Adrenal gland (tissue), 12 donors: ENCODE data around the gene LRRC61. TPM values are rescaled to one million over a fixed set of nuclear protein-coding genes. Genes with fewer than 3 reads are reported as not detected.
A peak's percentile ranks its signal among the peaks of the same experiment; 100 is the strongest.
"Not testable (repeated sequence)": the region's sequence is repeated elsewhere in the genome, so short reads cannot be mapped to it uniquely, and the experiment has no call there.

Experiments
- DNase-seq, 7 donors: peaks; one replicate each; pipeline ENCODE4 v3.0.0-alpha.2; 2019 to 2020
- H3K27ac ChIP-seq, 5 donors: fragments of 200-600 bp; sonication (generic) in 4 of 5; 1 replicate in 3 of 5; 2 replicates in 2 of 5; pipeline versions ENCODE4 v1.5.1 to v1.8.0; 2016 to 2020; ENCODE audit warnings: mild to moderate bottlenecking in 1 of 5
- H3K27me3 ChIP-seq: fragments of 200-600 bp; 2 replicates; pipeline ENCODE4 v1.8.0; 2021
- H3K36me3 ChIP-seq, 2 donors: fragments of 200-600 bp; replicated peaks in 1 of 2; 1 replicate in 1 of 2; 2 replicates in 1 of 2; pipeline versions ENCODE4 v1.5.1 to v1.8.0; 2018 to 2022
- H3K4me1 ChIP-seq, 2 donors: fragments of 200-600 bp; replicated peaks in 1 of 2; 1 replicate in 1 of 2; 2 replicates in 1 of 2; pipeline versions ENCODE4 v1.5.1 to v1.8.0; 2018 to 2021
- H3K4me3 ChIP-seq, 4 donors: fragments of 200-600 bp; sonication (generic) in 3 of 4; one replicate each; pipeline ENCODE4 v1.5.1; 2016 to 2018
- H3K9me3 ChIP-seq, 3 donors: fragments of 200-600 bp; sonication (generic) in 1 of 3; replicated peaks in 1 of 3; 1 replicate in 2 of 3; 2 replicates in 1 of 3; pipeline versions ENCODE4 v1.5.1 to v1.8.0; 2016 to 2021
- POLR2A ChIP-seq, 2 donors: fragments of 450-650 bp; IDR thresholded peaks; one replicate each; pipeline ENCODE4 v1.6.1; 2017; ENCODE audit warnings: antibody characterized with exemption in 2 of 2, mild to moderate bottlenecking in 2 of 2, moderate library complexity in 1 of 2
- WGBS, 4 donors: extraction: QIAGEN DNeasy Blood & Tissue Kit in 2 of 4; methylation state at CpG; one replicate each; pipeline versions ENCODE4 v1.1.5 to v1.1.7; 2013 to 2017; 5-methylcytosine and 5-hydroxymethylcytosine counted together
- intact Hi-C, 2 donors: fragments of 100-400 bp; cut with DNase I; formaldehyde crosslinking; loops; one replicate each; pipeline versions ENCODE4 v1.14.1 to v1.15.0; 2022 to 2023
- polyA plus RNA-seq, 3 donors: library from polyadenylated mRNA; stranded (reverse); fragments of 200-250 nt in 2 of 3; fragments of 350-450 nt in 1 of 3; fragmentation: Illumina TruSeq in 1 of 3; extraction: RNeasy Lipid Tissue Mini Kit (QIAGEN cat#74804) in 1 of 3; gene quantifications; one replicate each; pipeline ENCODE4 v1.2.3, GENCODE V29; 2013 to 2014
- total RNA-seq, 9 donors: library from RNA; depleted of rRNA in 4 of 9; stranded (reverse); fragments of >200 nt in 4 of 9; fragments of 120-200 nt in 1 of 9; fragmentation: NEBNext Ultra II Directional in 1 of 9; extraction: Animal tissue kit (Norgen Biotek cat#: 25700) in 1 of 9; gene quantifications; one replicate each; pipeline versions ENCODE4 v1.1.0 to v1.2.4, GENCODE V29; 2013 to 2023
- TF ChIP-seq, protein P1 (sequence below), 6 experiments: fragments of 450-650 bp in 4 of 6; fragments of 200-600 bp in 2 of 6; sonication (generic) in 1 of 6; IDR thresholded peaks; 1 replicate in 5 of 6; 2 replicates in 1 of 6; pipeline versions ENCODE4 v1.5.1 to v1.8.0; 2016 to 2021; ENCODE audit warnings: antibody characterized with exemption in 6 of 6, mild to moderate bottlenecking in 2 of 6, moderate library complexity in 1 of 6
- donor health status: healthy with polysubstance abuse.
- donor health status: Bipolar disorder and iron deficiency.
- donor health status: DM: yes; HTN: yes; CAD: no.
- donor health status: DM: no; HTN: no; CAD: no.
- donor health status: DM: no; HTN: no; CAD: no.
- donor health status: DM: yes; HTN: yes; CAD: no.

The LRRC61 gene
- total and polyA plus RNA-seq, 12 donors, result 8.6 to 1,435 (median 176) TPM

- Histone ChIP-seq H3K27ac (peak overlapping the region in 1 of 5 donors; percentile 68), H3K36me3 (no peaks in the 10 kb centered on the region), H3K4me3 (no peak overlapping the region), H3K4me1 (peaks cover 11 to 47% of the 10 kb centered on the region in 2 donors), H3K9me3 (no peaks in the 10 kb centered on the region), H3K27me3 (no peaks in the 10 kb centered on the region)
- intact Hi-C loops, result no loop called here
- 77 to 89% (median 84%) methylated on average over 12 to 15 of the region's 15 CpGs for WGBS, 4 donors
- TF ChIP-seq, protein P1, sequence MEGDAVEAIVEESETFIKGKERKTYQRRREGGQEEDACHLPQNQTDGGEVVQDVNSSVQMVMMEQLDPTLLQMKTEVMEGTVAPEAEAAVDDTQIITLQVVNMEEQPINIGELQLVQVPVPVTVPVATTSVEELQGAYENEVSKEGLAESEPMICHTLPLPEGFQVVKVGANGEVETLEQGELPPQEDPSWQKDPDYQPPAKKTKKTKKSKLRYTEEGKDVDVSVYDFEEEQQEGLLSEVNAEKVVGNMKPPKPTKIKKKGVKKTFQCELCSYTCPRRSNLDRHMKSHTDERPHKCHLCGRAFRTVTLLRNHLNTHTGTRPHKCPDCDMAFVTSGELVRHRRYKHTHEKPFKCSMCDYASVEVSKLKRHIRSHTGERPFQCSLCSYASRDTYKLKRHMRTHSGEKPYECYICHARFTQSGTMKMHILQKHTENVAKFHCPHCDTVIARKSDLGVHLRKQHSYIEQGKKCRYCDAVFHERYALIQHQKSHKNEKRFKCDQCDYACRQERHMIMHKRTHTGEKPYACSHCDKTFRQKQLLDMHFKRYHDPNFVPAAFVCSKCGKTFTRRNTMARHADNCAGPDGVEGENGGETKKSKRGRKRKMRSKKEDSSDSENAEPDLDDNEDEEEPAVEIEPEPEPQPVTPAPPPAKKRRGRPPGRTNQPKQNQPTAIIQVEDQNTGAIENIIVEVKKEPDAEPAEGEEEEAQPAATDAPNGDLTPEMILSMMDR (IDR thresholded peaks at IDR 0.05), result no peak
- no peak for TF ChIP-seq POLR2A (IDR thresholded peaks at IDR 0.05)
- DNase-seq, result peak in 1 of 7 donors; percentile 11
Observed at GRCh38 chr7:150384406-150385301, 61.5 kb downstream of the LRRC61 start.

DNA sequence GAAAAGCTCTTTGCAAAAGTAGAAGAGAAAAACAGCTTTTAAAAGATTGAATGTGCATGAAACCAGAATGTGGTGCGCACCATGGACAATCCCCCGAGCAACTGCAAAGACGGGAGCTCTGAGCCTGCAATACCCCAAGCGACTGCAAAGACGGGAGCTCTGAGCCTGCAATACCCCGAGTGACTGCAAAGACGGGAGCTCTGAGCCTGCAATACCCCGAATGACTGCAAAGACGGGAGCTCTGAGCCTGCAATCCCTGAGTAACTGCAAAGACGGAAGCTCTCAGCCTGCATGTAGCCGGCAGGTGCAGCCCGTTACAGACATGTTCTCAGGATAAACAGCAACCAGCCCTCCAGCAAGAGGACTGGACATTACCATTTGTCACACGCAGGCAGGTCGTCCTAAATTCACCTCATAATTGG is 62.2 kb downstream of the LRRC61 start:
- H3K4me1 ChIP-seq, result peaks cover 11 to 42% of the 10 kb centered on the region in 2 donors
- no peaks in the 10 kb centered on the region for H3K27me3 ChIP-seq
- H3K4me3 ChIP-seq, result no peak overlapping the region
- no peak for TF ChIP-seq POLR2A (IDR thresholded peaks at IDR 0.05)
- TF ChIP-seq, protein P1 (IDR thresholded peaks at IDR 0.05), result no peak
- peak overlapping the region in 1 of 5 donors; percentile 68 for H3K27ac ChIP-seq
- WGBS, 4 donors, result 78 to 85% (median 81%) methylated on average over 14 of the region's 14 CpGs
- intact Hi-C loops, result no loop called here
- peak in 2 of 7 donors; percentile 13 to 85 for DNase-seq
- H3K9me3 ChIP-seq, result no peaks in the 10 kb centered on the region
- H3K36me3 ChIP-seq, result no peaks in the 10 kb centered on the region

GRCh38 chr7:150385884-150386283 is 62.7 kb downstream of the LRRC61 start:
- H3K27me3 ChIP-seq, intact Hi-C loops, H3K36me3 ChIP-seq, H3K9me3 ChIP-seq, H3K4me3 ChIP-seq: not testable (repeated sequence)
- WGBS, 4 donors, result 49 to 59% (median 54%) methylated on average over 6 of the region's 6 CpGs
- peaks cover 11 to 36% of the 10 kb centered on the region in 2 donors for H3K4me1 ChIP-seq
- H3K27ac ChIP-seq, result peak overlapping the region in 1 of 5 donors; percentile 64
- peak in 1 of 7 donors; percentile 11 for DNase-seq

Other genes starting within 250 kb of the LRRC61 start
- 10 to 100 TPM; 14.5 to 50.0 (median 31.8) TPM for gene ACTR3C, start 190 bp downstream of the LRRC61 start, total RNA-seq
- 10 to 100 TPM in 2 of 3 donors, 1 to 10 TPM in 1; 6.6 to 16.9 (median 10.7) TPM for gene ACTR3C, start 190 bp downstream of the LRRC61 start, polyA plus RNA-seq
- gene RARRES2, start 18.3 kb downstream of the LRRC61 start, total RNA-seq, result 1,000 to 10,000 TPM in 8 of 9 donors, 100 to 1,000 TPM in 1; 132 to 6,437 (median 3,184) TPM
- gene RARRES2, start 18.3 kb downstream of the LRRC61 start, polyA plus RNA-seq, result 1,000 to 10,000 TPM in 2 of 3 donors, 100 to 1,000 TPM in 1; 590 to 7,984 (median 3,445) TPM
- 100 to 1,000 TPM in 8 of 9 donors, 10 to 100 TPM in 1; 47.5 to 294 (median 208) TPM for gene REPIN1, start 45.5 kb downstream of the LRRC61 start, total RNA-seq
- gene REPIN1, start 45.5 kb downstream of the LRRC61 start, polyA plus RNA-seq, result 100 to 1,000 TPM in 1 of 3 donors, 10 to 100 TPM in 2; 69.0 to 140 (median 95.8) TPM
- 10 to 100 TPM in 1 of 9 donors, 1 to 10 TPM in 8; 3.2 to 13.9 (median 7.1) TPM for gene ZNF775, start 56.0 kb downstream of the LRRC61 start, total RNA-seq
- gene ZNF775, start 56.0 kb downstream of the LRRC61 start, polyA plus RNA-seq, result 1 to 10 TPM in 2 of 3 donors, under 1 TPM in 1; 0.26 to 6.0 (median 3.0) TPM
- gene GIMAP8, start 127.3 kb downstream of the LRRC61 start, total RNA-seq, result 10 to 100 TPM in 5 of 9 donors, 1 to 10 TPM in 4; 6.1 to 18.4 (median 11.2) TPM
- gene GIMAP8, start 127.3 kb downstream of the LRRC61 start, polyA plus RNA-seq, result 1 to 10 TPM; 6.1 to 9.3 (median 6.8) TPM
- gene GIMAP7, start 191.5 kb downstream of the LRRC61 start, total RNA-seq, result 10 to 100 TPM in 7 of 9 donors, 1 to 10 TPM in 2; 4.2 to 24.8 (median 15.9) TPM
- gene GIMAP7, start 191.5 kb downstream of the LRRC61 start, polyA plus RNA-seq, result 10 to 100 TPM; 17.6 to 39.3 (median 24.7) TPM
- gene GIMAP4, start 244.0 kb downstream of the LRRC61 start, total RNA-seq, result 10 to 100 TPM; 24.6 to 52.7 (median 37.8) TPM
- 10 to 100 TPM; 19.6 to 35.6 (median 27.9) TPM for gene GIMAP4, start 244.0 kb downstream of the LRRC61 start, polyA plus RNA-seq